Smooth muscle cell (in vitro differentiated cells): ENCODE data around the gene PSEN1. TPM values are rescaled to one million over a fixed set of nuclear protein-coding genes. Genes with fewer than 3 reads are reported as not detected.

ENCODE experiments used
- DNase-seq: peaks from one replicate; lab custom pipeline; 2025; ENCODE audit not compliant: unreplicated experiment; lab: John Stamatoyannopoulos, UW
- H2AFZ ChIP-seq: fragments of 200-600 bp; sonication (generic); 2 replicates; pipeline ENCODE4 v1.6.0; 2016; ENCODE audit warnings: antibody characterized with exemption, low read depth, mild to moderate bottlenecking
- H3F3A ChIP-seq: fragments of 200-600 bp; sonication (generic); 2 replicates; pipeline ENCODE4 v1.6.0; 2017; ENCODE audit warnings: antibody characterized with exemption, low read depth
- H3K27ac ChIP-seq: fragments of 200-600 bp; sonication (generic); 2 replicates; pipeline ENCODE4 v1.5.1; 2016; ENCODE audit warnings: low read depth, mild to moderate bottlenecking
- H3K27me3 ChIP-seq: fragments of 200-600 bp; sonication (generic); 2 replicates; pipeline ENCODE4 v1.6.1; 2016; ENCODE audit warnings: low read depth, mild to moderate bottlenecking
- H3K36me3 ChIP-seq: fragments of 200-600 bp; sonication (generic); 2 replicates; pipeline ENCODE4 v1.5.1; 2016; ENCODE audit warnings: low read depth
- H3K4me1 ChIP-seq: fragments of 200-600 bp; sonication (generic); 2 replicates; pipeline ENCODE4 v1.5.1; 2016; ENCODE audit warnings: low read depth
- H3K4me2 ChIP-seq: fragments of 200-600 bp; sonication (generic); 2 replicates; pipeline ENCODE4 v1.6.0; 2016; ENCODE audit warnings: mild to moderate bottlenecking
- H3K4me3 ChIP-seq: fragments of 200-600 bp; sonication (generic); 2 replicates; pipeline ENCODE4 v1.5.1; 2016; ENCODE audit warnings: mild to moderate bottlenecking
- H3K79me2 ChIP-seq: fragments of 200-600 bp; sonication (generic); 2 replicates; pipeline ENCODE4 v1.6.0; 2016; ENCODE audit warnings: low read depth, mild to moderate bottlenecking
- H3K9ac ChIP-seq: fragments of 200-600 bp; sonication (generic); 2 replicates; pipeline ENCODE4 v1.6.0; 2016; ENCODE audit warnings: low read depth
- H3K9me3 ChIP-seq: fragments of 200-600 bp; sonication (generic); replicated peaks from 2 replicates; pipeline ENCODE4 v1.5.1; 2016; ENCODE audit warnings: low read depth
- H4K20me1 ChIP-seq: fragments of 200-600 bp; sonication (generic); 2 replicates; pipeline ENCODE4 v1.6.0; 2016; ENCODE audit warnings: low read depth
- CTCF ChIP-seq: fragments of 200-600 bp; sonication (generic); IDR thresholded peaks from 2 replicates; pipeline ENCODE4 v1.5.1; 2017; ENCODE audit warnings: borderline replicate concordance, mild to moderate bottlenecking, antibody characterized with exemption; ENCODE audit not compliant: insufficient read depth, poor library complexity, severe bottlenecking
- WGBS: methylation state at CpG from one replicate; pipeline ENCODE4 v1.1.7; 2016; ENCODE audit warnings: low lambda C conversion rate; 5-methylcytosine and 5-hydroxymethylcytosine counted together
- polyA plus RNA-seq: library from polyadenylated mRNA; unstranded; fragments of >200 nt; fragmentation: Nextera tagmentation; extraction: Ambion mirVana; gene quantifications from 2 replicates; pipeline ENCODE4 v1.2.1, GENCODE V29; 2016
- total RNA-seq: library from RNA; depleted of rRNA; stranded (reverse); fragments of >200 nt; gene quantifications from 2 replicates; pipeline ENCODE4 v1.2.3, GENCODE V29; 2014

PSEN1 gene
- total and polyA plus RNA-seq, 2 experiments from 2014 or later, result 37.7 to 55.1 TPM

GRCh38 chr14:73245480-73246325 is 109.4 kb downstream of the PSEN1 start:
- no peaks in the 10 kb centered on the region for H3K36me3 ChIP-seq
- H3K27me3 ChIP-seq, result peaks cover 9% of the 10 kb centered on the region
- no peaks in the 10 kb centered on the region for H3K9me3 ChIP-seq
- no peaks in the 10 kb centered on the region for H3K4me1 ChIP-seq
- H4K20me1 ChIP-seq, result no peaks in the 10 kb centered on the region
- peak overlapping the region; percentile 96 for H3K4me2 ChIP-seq
- WGBS, result 19% methylated on average over 35 of the region's 64 CpGs
- H3K4me3 ChIP-seq, result peak overlapping the region; percentile 72
- no peaks in the 10 kb centered on the region for H3F3A ChIP-seq
- TF ChIP-seq CTCF, result no peak
- DNase-seq, result no peak
- no peaks in the 10 kb centered on the region for H3K79me2 ChIP-seq
- peak overlapping the region; percentile 54 for H3K9ac ChIP-seq
- H2AFZ ChIP-seq, result peak overlapping the region; percentile 84
- H3K27ac ChIP-seq, result no peak overlapping the region

- Histone ChIP-seq H3K9ac (peak overlapping the region; percentile 54), H3K4me2 (peak overlapping the region; percentile 96), H3K36me3 (no peaks in the 10 kb centered on the region), H3K27ac (no peak overlapping the region), H3K27me3 (no peaks in the 10 kb centered on the region), H3K4me1 (no peaks in the 10 kb centered on the region), H3K79me2 (no peaks in the 10 kb centered on the region), H3K9me3 (no peaks in the 10 kb centered on the region), H2AFZ (peak overlapping the region; percentile 84), H3K4me3 (peak overlapping the region; percentile 72), H4K20me1 (no peaks in the 10 kb centered on the region), H3F3A (no peaks in the 10 kb centered on the region)
- no peak for DNase-seq
- TF ChIP-seq CTCF, result no peak
- WGBS, result 76% methylated on average over 18 of the region's 18 CpGs
Measured at GRCh38 chr14:73246387-73247150, 110.3 kb downstream of the PSEN1 start.

GRCh38 chr14:73248108-73248868 is 112.0 kb downstream of the PSEN1 start:
- no peak overlapping the region for H3K27ac ChIP-seq
- no peaks in the 10 kb centered on the region for H4K20me1 ChIP-seq
- no peak overlapping the region for H3K9ac ChIP-seq
- H2AFZ ChIP-seq, result no peak overlapping the region
- H3K4me2 ChIP-seq, result no peak overlapping the region
- H3K9me3 ChIP-seq, result no peaks in the 10 kb centered on the region
- H3K4me1 ChIP-seq, result no peaks in the 10 kb centered on the region
- no peak overlapping the region for H3K4me3 ChIP-seq
- H3K36me3 ChIP-seq, result no peaks in the 10 kb centered on the region
- H3K27me3 ChIP-seq, result no peaks in the 10 kb centered on the region
- DNase-seq, result no peak
- no peaks in the 10 kb centered on the region for H3K79me2 ChIP-seq
- TF ChIP-seq CTCF, result no peak
- H3F3A ChIP-seq, result no peaks in the 10 kb centered on the region
- 63% methylated on average over 6 of the region's 9 CpGs for WGBS
